Measurements from ENCODE around the gene GPX4. TPM values are rescaled to one million over a fixed set of nuclear protein-coding genes. Genes with fewer than 3 reads are reported as not detected.

Gene GPX4
- total and polyA plus RNA-seq, 10 of the 15 experiments (the other 5 are each of a cell fraction or from before 2014, with no cell fraction given) = 33.3 to 749 (median 297) TPM

- FAIRE-seq (no peak), DNase-seq (ENCODE audit: low read depth, low spot score) (no peak), ATAC-seq (no peak)
- Histone ChIP-seq H3K36me3 (ENCODE audit: control insufficient read depth in 2 of 2, insufficient read depth in 2 of 2, low read length in 1 of 2) (no peaks in the 10 kb centered on the region; a peak in 1 of 4 replicates), H3K4me3 (no peak overlapping the region), H3K4me1 (ENCODE audit: control insufficient read depth, insufficient read depth, low read length) (peaks cover 10% of the 10 kb centered on the region; the same call in 1 of the 2 replicates), H3K27ac (ENCODE audit: control insufficient read depth, insufficient read depth) (no peak overlapping the region), H3K9ac (ENCODE audit: control insufficient read depth, insufficient read depth, low read length) (no peak overlapping the region), H3K4me2 (ENCODE audit: control insufficient read depth, insufficient read depth) (no peak overlapping the region), H3K9me3 (replicated peaks; ENCODE audit: control insufficient read depth, insufficient read depth, low read length) (no peaks in the 10 kb centered on the region), H2AFZ (ENCODE audit: control insufficient read depth, low read depth, low read length) (no peak overlapping the region), H3K27me3 (replicated peaks in 1 of 2; ENCODE audit: control insufficient read depth in 2 of 2, insufficient read depth in 2 of 2, low read length in 1 of 2) (no peaks in the 10 kb centered on the region), H4K20me1 (ENCODE audit: control insufficient read depth, insufficient read depth) (no peaks in the 10 kb centered on the region), H3K79me2 (ENCODE audit: control insufficient read depth, insufficient read depth, low read length) (no peaks in the 10 kb centered on the region)
- in situ Hi-C loops (cut with MboI) (no loop called here), intact Hi-C loops (cut with micrococcal nuclease; ENCODE audit: unreplicated experiment) (no loop called here)
- TF ChIP-seq DPF2 (IDR thresholded peaks at IDR 0.05) (peak; percentile 45; the same call in 1 of the 2 replicates), E2F4 (IDR thresholded peaks at IDR 0.05; ENCODE audit: low read depth, low read length) (no peak)
- WGBS (ENCODE audit: insufficient coverage, insufficient replicate concordance, low lambda C conversion rate, missing lambda C conversion rate) = 50% methylated on average over 5 of the region's 5 CpGs
- POLR2A ChIA-PET = interaction anchor here (0.7 to 0.9 kb wide), 4 partner anchors 17 to 270 kb away, joined by 3 to 7 read pairs (median 4); no protein-coding TSS in a partner anchor
- SMC1A ChIA-PET (ENCODE audit: uncharacterized antibody, unreplicated experiment) = no interaction called here
- RAD21 ChIA-PET (ENCODE audit: unreplicated experiment) = no interaction called here
- CTCF ChIA-PET = no interaction called here
- no TSS peak for BruUV-seq (replicated peaks)
These were observed 43.1 kb upstream of the GPX4 start for GRCh38 chr19:1060689-1061088.

- H3K9me3 ChIP-seq (replicated peaks; ENCODE audit: control insufficient read depth, insufficient read depth, low read length) = no peaks in the 10 kb centered on the region
- CTCF ChIA-PET = no interaction called here
- TF ChIP-seq IRF5 (IDR thresholded peaks at IDR 0.05; ENCODE audit: borderline replicate concordance) = no peak
- no peak for TF ChIP-seq ZSCAN29 (IDR thresholded peaks at IDR 0.05)
- TF ChIP-seq DPF2 (IDR thresholded peaks at IDR 0.05) = no peak
- no peak for TF ChIP-seq RELB (IDR thresholded peaks at IDR 0.05; ENCODE audit: low read depth)
- TF ChIP-seq SP1 (IDR thresholded peaks at IDR 0.05; ENCODE audit: low read depth, low read length) = no peak
- no peak for TF ChIP-seq RCOR1 (conservative IDR thresholded peaks at IDR 0.05; ENCODE audit: low read depth, low read length)
- TF ChIP-seq ZNF207 (IDR thresholded peaks at IDR 0.05; ENCODE audit: borderline replicate concordance) = no peak
- no peak for TF ChIP-seq LARP7 (IDR thresholded peaks at IDR 0.05)
- TF ChIP-seq SIN3A (IDR thresholded peaks at IDR 0.05; ENCODE audit: low read depth, low read length) = no peak
These were observed 41.8 kb upstream of the GPX4 start for GRCh38 chr19:1061987-1062386.

More at GRCh38 chr19:1061987-1062386, 41.8 kb upstream of the GPX4 start:
- in situ Hi-C loops (cut with MboI) = no loop called here
- over 99% methylated on average over 20 of the region's 20 CpGs for WGBS (ENCODE audit: insufficient coverage, insufficient replicate concordance, low lambda C conversion rate, missing lambda C conversion rate)
- no peaks in the 10 kb centered on the region for H3K36me3 ChIP-seq (ENCODE audit: control insufficient read depth in 2 of 2, insufficient read depth in 2 of 2, low read length in 1 of 2)
- POLR2A ChIA-PET = no interaction called here
- H4K20me1 ChIP-seq (ENCODE audit: control insufficient read depth, insufficient read depth) = no peaks in the 10 kb centered on the region
- DNase-seq (ENCODE audit: low read depth, low spot score) (no peak), FAIRE-seq (no peak), ATAC-seq (no peak)
- H2AFZ ChIP-seq (ENCODE audit: control insufficient read depth, low read depth, low read length) = no peak overlapping the region
- no peak overlapping the region for H3K27ac ChIP-seq (ENCODE audit: control insufficient read depth, insufficient read depth)
- H3K4me2 ChIP-seq (ENCODE audit: control insufficient read depth, insufficient read depth) = no peak overlapping the region
- RAD21 ChIA-PET (ENCODE audit: unreplicated experiment) = no interaction called here
- SMC1A ChIA-PET (ENCODE audit: uncharacterized antibody, unreplicated experiment) = interaction anchor here (0.5 kb wide), 1 partner anchor 8 kb away, joined by 3 read pairs; no protein-coding TSS in a partner anchor
- intact Hi-C loops (cut with micrococcal nuclease; ENCODE audit: unreplicated experiment) = loop anchor here (2.0 kb wide), 1 partner anchor 21 kb away; the partner anchor contains the start of gene ABCA7
- peaks cover 14% of the 10 kb centered on the region for H3K4me1 ChIP-seq (ENCODE audit: control insufficient read depth, insufficient read depth, low read length)
- no TSS peak for BruUV-seq (replicated peaks)
- H3K27me3 ChIP-seq (replicated peaks in 1 of 2; ENCODE audit: control insufficient read depth in 2 of 2, insufficient read depth in 2 of 2, low read length in 1 of 2) = no peaks in the 10 kb centered on the region
- H3K4me3 ChIP-seq = no peak overlapping the region
- H3K79me2 ChIP-seq (ENCODE audit: control insufficient read depth, insufficient read depth, low read length) = no peaks in the 10 kb centered on the region; the same call in 1 of the 2 replicates
- no peak overlapping the region for H3K9ac ChIP-seq (ENCODE audit: control insufficient read depth, insufficient read depth, low read length)
